ENCODE data around the gene PHF21A.

GRCh38 chr11:46099963-46100316 lies 21.3 kb downstream of the PHF21A start:
- TF ChIP-seq CTCF (IDR thresholded peaks at IDR 0.05) (no peak), POLR2A (IDR thresholded peaks at IDR 0.05) (no peak)
